Amniotic stem cell (primary cell): ENCODE results near the gene SLC12A9.

ENCODE experiments used
- DNase-seq: peaks from one replicate; lab custom pipeline; 2025; lab: John Stamatoyannopoulos, UW

SLC12A9 gene

GRCh38 chr7:100861616-100861985, 9.1 kb downstream of the SLC12A9 start:
- no peak for DNase-seq

- no peak for DNase-seq
These were observed 11.0 kb downstream of the SLC12A9 start for GRCh38 chr7:100863406-100863950.

GRCh38 chr7:100864263-100864845, 11.8 kb downstream of the SLC12A9 start:
- DNase-seq, result no peak

- no peak for DNase-seq
These were observed 12.9 kb downstream of the SLC12A9 start for GRCh38 chr7:100865372-100865911.

GRCh38 chr7:100865938-100866728, 13.6 kb downstream of the SLC12A9 start:
- DNase-seq, result no peak

GRCh38 chr7:100866729-100867039, 14.2 kb downstream of the SLC12A9 start:
- DNase-seq, result no peak

GRCh38 chr7:100867040-100867775, 14.7 kb downstream of the SLC12A9 start, which contains the start of gene TRIP6:
Gene TRIP6, plus strand, starts transcription at chr7:100867387. Its CDS starts 111 bp downstream, at chr7:100867498.
- peak; percentile 86 for DNase-seq

- no peak for DNase-seq
These were observed 15.4 kb downstream of the SLC12A9 start for GRCh38 chr7:100867776-100868485.

- DNase-seq, result no peak
These were observed 21.2 kb downstream of the SLC12A9 start for GRCh38 chr7:100873599-100874299.

- DNase-seq, result no peak
These were observed 21.7 kb downstream of the SLC12A9 start for GRCh38 chr7:100874300-100874576.

- DNase-seq, result peak; percentile 95
These were observed 22.3 kb downstream of the SLC12A9 start, which contains the start of gene SRRT for GRCh38 chr7:100874577-100875355. Gene SRRT, plus strand, starts transcription at chr7:100875103. Its CDS starts 488 bp downstream, at chr7:100875591.

GRCh38 chr7:100875356-100875751, 22.8 kb downstream of the SLC12A9 start:
- DNase-seq, result no peak

- DNase-seq, result no peak
These were observed 25.5 kb downstream of the SLC12A9 start for GRCh38 chr7:100878013-100878412.

GRCh38 chr7:100878685-100879084, 26.2 kb downstream of the SLC12A9 start:
- DNase-seq, result no peak

GRCh38 chr7:100879685-100880261, 27.3 kb downstream of the SLC12A9 start:
- no peak for DNase-seq

- no peak for DNase-seq
These were observed 28.1 kb downstream of the SLC12A9 start for GRCh38 chr7:100880645-100881044.

GRCh38 chr7:100881136-100881535, 28.6 kb downstream of the SLC12A9 start:
- no peak for DNase-seq

- no peak for DNase-seq
These were observed 29.7 kb downstream of the SLC12A9 start for GRCh38 chr7:100882201-100882600.

GRCh38 chr7:100882785-100883526, 30.4 kb downstream of the SLC12A9 start:
- no peak for DNase-seq
